HepG2 (cell line): ENCODE results near the gene NUDT3. TPM values are rescaled to one million over a fixed set of nuclear protein-coding genes. Genes with fewer than 3 reads are reported as not detected.

Source experiments
- HIC2 ChIP-seq: sonication (generic); formaldehyde crosslinking; IDR thresholded peaks from 2 replicates; pipeline ENCODE4 v1.9.0; 2022; ENCODE audit warnings: low read depth, missing genetic modification reagents
- HNRNPLL ChIP-seq: fragments of 200-400 bp; formaldehyde crosslinking; IDR thresholded peaks from 2 replicates; pipeline ENCODE4 v1.6.1; 2017; ENCODE audit warnings: mild to moderate bottlenecking, low read depth, low read length; ENCODE audit not compliant: poor library complexity, severe bottlenecking
- REL ChIP-seq: sonication (generic); formaldehyde crosslinking; conservative IDR thresholded peaks from 2 replicates; pipeline ENCODE4 v1.8.0; 2022; ENCODE audit warnings: mild to moderate bottlenecking, missing genetic modification reagents, moderate library complexity
- ZNF512B ChIP-seq: sonication (generic); formaldehyde crosslinking; IDR thresholded peaks from 2 replicates; pipeline ENCODE4 v1.5.1; 2020; ENCODE audit warnings: missing genetic modification reagents, mild to moderate bottlenecking, borderline replicate concordance
- ZNF547 ChIP-seq: sonication (generic); formaldehyde crosslinking; IDR thresholded peaks from 2 replicates; pipeline ENCODE4 v1.5.1; 2020; ENCODE audit warnings: mild to moderate bottlenecking, missing genetic modification reagents
- ZNF598 ChIP-seq: sonication (generic); formaldehyde crosslinking; IDR thresholded peaks from 2 replicates; pipeline ENCODE4 v1.5.1; 2020; ENCODE audit warnings: mild to moderate bottlenecking, missing genetic modification reagents, borderline replicate concordance
- ZSCAN29 ChIP-seq: sonication (generic); formaldehyde crosslinking; conservative IDR thresholded peaks from 2 replicates; pipeline ENCODE4 v1.4.0; 2020; ENCODE audit warnings: mild to moderate bottlenecking, missing genetic modification reagents
- polyA plus RNA-seq, 8 experiments: library from polyadenylated mRNA; depleted of rRNA in 3 of 8; stranded (reverse) in 7 of 8; unstranded in 1 of 8; fragments of >200 nt; fragmentation: Illumina TruSeq in 4 of 8; extraction: Trizol in 4 of 8; gene quantifications; 2 replicates each; pipeline versions ENCODE4 v1.2.1 to v1.2.3, GENCODE V29; 2011 to 2016; ENCODE audit warnings: low read depth in 4 of 8, missing spikeins in 1 of 8, mixed read lengths in 1 of 8; ENCODE audit not compliant: insufficient read depth in 1 of 8
- total RNA-seq, 5 experiments: library from RNA; depleted of rRNA; stranded (reverse); fragments of >200 nt; fragmentation: Illumina TruSeq; extraction: Trizol; gene quantifications; 2 replicates each; pipeline ENCODE4 v1.2.3, GENCODE V29; 2016; ENCODE audit warnings: low read depth in 1 of 5
- TF ChIP-seq, protein P1 (sequence below): sonication (generic); formaldehyde crosslinking; IDR thresholded peaks from 2 replicates; pipeline ENCODE4 v1.5.0; 2020; ENCODE audit warnings: mild to moderate bottlenecking, missing genetic modification reagents, borderline replicate concordance
- TF ChIP-seq, protein P2 (sequence below): IDR thresholded peaks from 2 replicates; pipeline ENCODE4 v1.4.0; 2020; ENCODE audit warnings: mild to moderate bottlenecking, missing genetic modification reagents
- TF ChIP-seq, protein P3 (sequence below): sonication (generic); formaldehyde crosslinking; IDR thresholded peaks from 2 replicates; pipeline ENCODE4 v1.4.0; 2020; ENCODE audit warnings: mild to moderate bottlenecking, missing genetic modification reagents

The NUDT3 gene
- total and polyA plus RNA-seq, 2 of the 13 experiments (the other 11 are each of a cell fraction or from before 2014, with no cell fraction given), result 20.2 to 20.6 TPM

- TF ChIP-seq, protein P1, sequence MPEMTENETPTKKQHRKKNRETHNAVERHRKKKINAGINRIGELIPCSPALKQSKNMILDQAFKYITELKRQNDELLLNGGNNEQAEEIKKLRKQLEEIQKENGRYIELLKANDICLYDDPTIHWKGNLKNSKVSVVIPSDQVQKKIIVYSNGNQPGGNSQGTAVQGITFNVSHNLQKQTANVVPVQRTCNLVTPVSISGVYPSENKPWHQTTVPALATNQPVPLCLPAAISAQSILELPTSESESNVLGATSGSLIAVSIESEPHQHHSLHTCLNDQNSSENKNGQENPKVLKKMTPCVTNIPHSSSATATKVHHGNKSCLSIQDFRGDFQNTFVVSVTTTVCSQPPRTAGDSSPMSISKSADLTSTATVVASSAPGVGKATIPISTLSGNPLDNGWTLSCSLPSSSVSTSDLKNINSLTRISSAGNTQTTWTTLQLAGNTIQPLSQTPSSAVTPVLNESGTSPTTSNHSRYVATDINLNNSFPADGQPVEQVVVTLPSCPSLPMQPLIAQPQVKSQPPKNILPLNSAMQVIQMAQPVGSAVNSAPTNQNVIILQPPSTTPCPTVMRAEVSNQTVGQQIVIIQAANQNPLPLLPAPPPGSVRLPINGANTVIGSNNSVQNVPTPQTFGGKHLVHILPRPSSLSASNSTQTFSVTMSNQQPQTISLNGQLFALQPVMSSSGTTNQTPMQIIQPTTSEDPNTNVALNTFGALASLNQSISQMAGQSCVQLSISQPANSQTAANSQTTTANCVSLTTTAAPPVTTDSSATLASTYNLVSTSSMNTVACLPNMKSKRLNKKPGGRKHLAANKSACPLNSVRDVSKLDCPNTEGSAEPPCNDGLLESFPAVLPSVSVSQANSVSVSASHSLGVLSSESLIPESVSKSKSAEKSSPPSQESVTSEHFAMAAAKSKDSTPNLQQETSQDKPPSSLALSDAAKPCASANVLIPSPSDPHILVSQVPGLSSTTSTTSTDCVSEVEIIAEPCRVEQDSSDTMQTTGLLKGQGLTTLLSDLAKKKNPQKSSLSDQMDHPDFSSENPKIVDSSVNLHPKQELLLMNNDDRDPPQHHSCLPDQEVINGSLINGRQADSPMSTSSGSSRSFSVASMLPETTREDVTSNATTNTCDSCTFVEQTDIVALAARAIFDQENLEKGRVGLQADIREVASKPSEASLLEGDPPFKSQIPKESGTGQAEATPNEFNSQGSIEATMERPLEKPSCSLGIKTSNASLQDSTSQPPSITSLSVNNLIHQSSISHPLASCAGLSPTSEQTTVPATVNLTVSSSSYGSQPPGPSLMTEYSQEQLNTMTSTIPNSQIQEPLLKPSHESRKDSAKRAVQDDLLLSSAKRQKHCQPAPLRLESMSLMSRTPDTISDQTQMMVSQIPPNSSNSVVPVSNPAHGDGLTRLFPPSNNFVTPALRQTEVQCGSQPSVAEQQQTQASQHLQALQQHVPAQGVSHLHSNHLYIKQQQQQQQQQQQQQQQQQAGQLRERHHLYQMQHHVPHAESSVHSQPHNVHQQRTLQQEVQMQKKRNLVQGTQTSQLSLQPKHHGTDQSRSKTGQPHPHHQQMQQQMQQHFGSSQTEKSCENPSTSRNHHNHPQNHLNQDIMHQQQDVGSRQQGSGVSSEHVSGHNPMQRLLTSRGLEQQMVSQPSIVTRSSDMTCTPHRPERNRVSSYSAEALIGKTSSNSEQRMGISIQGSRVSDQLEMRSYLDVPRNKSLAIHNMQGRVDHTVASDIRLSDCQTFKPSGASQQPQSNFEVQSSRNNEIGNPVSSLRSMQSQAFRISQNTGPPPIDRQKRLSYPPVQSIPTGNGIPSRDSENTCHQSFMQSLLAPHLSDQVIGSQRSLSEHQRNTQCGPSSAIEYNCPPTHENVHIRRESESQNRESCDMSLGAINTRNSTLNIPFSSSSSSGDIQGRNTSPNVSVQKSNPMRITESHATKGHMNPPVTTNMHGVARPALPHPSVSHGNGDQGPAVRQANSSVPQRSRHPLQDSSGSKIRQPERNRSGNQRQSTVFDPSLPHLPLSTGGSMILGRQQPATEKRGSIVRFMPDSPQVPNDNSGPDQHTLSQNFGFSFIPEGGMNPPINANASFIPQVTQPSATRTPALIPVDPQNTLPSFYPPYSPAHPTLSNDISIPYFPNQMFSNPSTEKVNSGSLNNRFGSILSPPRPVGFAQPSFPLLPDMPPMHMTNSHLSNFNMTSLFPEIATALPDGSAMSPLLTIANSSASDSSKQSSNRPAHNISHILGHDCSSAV (CRISPR knock-in tag), result 0 out of 2 replicates have a peak, but pooled peaks have one; percentile 3
- TF ChIP-seq HNRNPLL (no peak), ZSCAN29 (0 out of 2 replicates have a peak, but pooled peaks have one; percentile 38), REL (peak; percentile 67; the same call in 1 of the 2 replicates), ZNF547 (CRISPR knock-in tag) (no peak), HIC2 (peak; percentile 56; the same call in 1 of the 2 replicates), ZNF598 (CRISPR knock-in tag) (no peak), ZNF512B (CRISPR knock-in tag) (peak; percentile 89; the same call in 1 of the 2 replicates)
- TF ChIP-seq, protein P2, sequence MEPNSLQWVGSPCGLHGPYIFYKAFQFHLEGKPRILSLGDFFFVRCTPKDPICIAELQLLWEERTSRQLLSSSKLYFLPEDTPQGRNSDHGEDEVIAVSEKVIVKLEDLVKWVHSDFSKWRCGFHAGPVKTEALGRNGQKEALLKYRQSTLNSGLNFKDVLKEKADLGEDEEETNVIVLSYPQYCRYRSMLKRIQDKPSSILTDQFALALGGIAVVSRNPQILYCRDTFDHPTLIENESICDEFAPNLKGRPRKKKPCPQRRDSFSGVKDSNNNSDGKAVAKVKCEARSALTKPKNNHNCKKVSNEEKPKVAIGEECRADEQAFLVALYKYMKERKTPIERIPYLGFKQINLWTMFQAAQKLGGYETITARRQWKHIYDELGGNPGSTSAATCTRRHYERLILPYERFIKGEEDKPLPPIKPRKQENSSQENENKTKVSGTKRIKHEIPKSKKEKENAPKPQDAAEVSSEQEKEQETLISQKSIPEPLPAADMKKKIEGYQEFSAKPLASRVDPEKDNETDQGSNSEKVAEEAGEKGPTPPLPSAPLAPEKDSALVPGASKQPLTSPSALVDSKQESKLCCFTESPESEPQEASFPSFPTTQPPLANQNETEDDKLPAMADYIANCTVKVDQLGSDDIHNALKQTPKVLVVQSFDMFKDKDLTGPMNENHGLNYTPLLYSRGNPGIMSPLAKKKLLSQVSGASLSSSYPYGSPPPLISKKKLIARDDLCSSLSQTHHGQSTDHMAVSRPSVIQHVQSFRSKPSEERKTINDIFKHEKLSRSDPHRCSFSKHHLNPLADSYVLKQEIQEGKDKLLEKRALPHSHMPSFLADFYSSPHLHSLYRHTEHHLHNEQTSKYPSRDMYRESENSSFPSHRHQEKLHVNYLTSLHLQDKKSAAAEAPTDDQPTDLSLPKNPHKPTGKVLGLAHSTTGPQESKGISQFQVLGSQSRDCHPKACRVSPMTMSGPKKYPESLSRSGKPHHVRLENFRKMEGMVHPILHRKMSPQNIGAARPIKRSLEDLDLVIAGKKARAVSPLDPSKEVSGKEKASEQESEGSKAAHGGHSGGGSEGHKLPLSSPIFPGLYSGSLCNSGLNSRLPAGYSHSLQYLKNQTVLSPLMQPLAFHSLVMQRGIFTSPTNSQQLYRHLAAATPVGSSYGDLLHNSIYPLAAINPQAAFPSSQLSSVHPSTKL (CRISPR knock-in tag), result no peak
- TF ChIP-seq, protein P3, sequence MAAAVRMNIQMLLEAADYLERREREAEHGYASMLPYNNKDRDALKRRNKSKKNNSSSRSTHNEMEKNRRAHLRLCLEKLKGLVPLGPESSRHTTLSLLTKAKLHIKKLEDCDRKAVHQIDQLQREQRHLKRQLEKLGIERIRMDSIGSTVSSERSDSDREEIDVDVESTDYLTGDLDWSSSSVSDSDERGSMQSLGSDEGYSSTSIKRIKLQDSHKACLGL, result no peak
Measured at GRCh38 chr6:34248198-34248726, 144.2 kb downstream of the NUDT3 start (continued).
